HG03196 (cell line): ENCODE results near the gene MICOS13.

Experiments
- ATAC-seq: cut with Tn5 transposase; IDR thresholded peaks from one replicate; pipeline ENCODE4 v1.9.1; 2021; ENCODE audit not compliant: unreplicated experiment

MICOS13 gene

GRCh38 chr19:5687360-5688198, 7.3 kb upstream of the MICOS13 start:
- ATAC-seq: no peak

GRCh38 chr19:5686647-5687359, 6.5 kb upstream of the MICOS13 start:
- peak; percentile 37 for ATAC-seq

- ATAC-seq: no peak
These were observed 6.0 kb upstream of the MICOS13 start for GRCh38 chr19:5686326-5686646.

- no peak for ATAC-seq
These were observed 4.5 kb upstream of the MICOS13 start for GRCh38 chr19:5684694-5685430.

GRCh38 chr19:5683177-5683886, 3.0 kb upstream of the MICOS13 start:
- ATAC-seq: no peak

GRCh38 chr19:5682107-5682482, 1.8 kb upstream of the MICOS13 start:
- ATAC-seq: no peak

GRCh38 chr19:5681391-5682106, 1.2 kb upstream of the MICOS13 start:
- no peak for ATAC-seq

- ATAC-seq: no peak
These were observed 256 bp downstream of the MICOS13 start for GRCh38 chr19:5680084-5680436.

- ATAC-seq: no peak
These were observed 830 bp downstream of the MICOS13 start for GRCh38 chr19:5679289-5680083.

- ATAC-seq: no peak
These were observed 2.1 kb downstream of the MICOS13 start for GRCh38 chr19:5678071-5678718.

GRCh38 chr19:5677580-5677979, 2.7 kb downstream of the MICOS13 start:
- no peak for ATAC-seq

- no peak for ATAC-seq
These were observed 3.2 kb downstream of the MICOS13 start for GRCh38 chr19:5677136-5677535.

- ATAC-seq: no peak
These were observed 3.6 kb downstream of the MICOS13 start for GRCh38 chr19:5676772-5677105.

- no peak for ATAC-seq
These were observed 4.1 kb downstream of the MICOS13 start for GRCh38 chr19:5676105-5676771.

GRCh38 chr19:5674714-5675113, 5.6 kb downstream of the MICOS13 start:
- no peak for ATAC-seq

GRCh38 chr19:5673752-5674151, 6.6 kb downstream of the MICOS13 start:
- ATAC-seq: no peak

GRCh38 chr19:5672708-5673459, 7.4 kb downstream of the MICOS13 start:
- no peak for ATAC-seq

GRCh38 chr19:5671600-5671999, 8.7 kb downstream of the MICOS13 start:
- ATAC-seq: no peak
